Stimulated activated CD8-positive, alpha-beta memory T cell treated with anti-CD3 and anti-CD28 coated beads, Interleukin-4, amount 100 ng/mL, for 1 hour (primary cell): ENCODE results near the gene TAF4.

Experiments
- DNase-seq, 2 donors: peaks; one replicate each; pipeline ENCODE4 v3.0.0-alpha.2; 2020; ENCODE audit warnings: low read depth in 2 of 2, low spot score in 1 of 2

Gene TAF4

DNA sequence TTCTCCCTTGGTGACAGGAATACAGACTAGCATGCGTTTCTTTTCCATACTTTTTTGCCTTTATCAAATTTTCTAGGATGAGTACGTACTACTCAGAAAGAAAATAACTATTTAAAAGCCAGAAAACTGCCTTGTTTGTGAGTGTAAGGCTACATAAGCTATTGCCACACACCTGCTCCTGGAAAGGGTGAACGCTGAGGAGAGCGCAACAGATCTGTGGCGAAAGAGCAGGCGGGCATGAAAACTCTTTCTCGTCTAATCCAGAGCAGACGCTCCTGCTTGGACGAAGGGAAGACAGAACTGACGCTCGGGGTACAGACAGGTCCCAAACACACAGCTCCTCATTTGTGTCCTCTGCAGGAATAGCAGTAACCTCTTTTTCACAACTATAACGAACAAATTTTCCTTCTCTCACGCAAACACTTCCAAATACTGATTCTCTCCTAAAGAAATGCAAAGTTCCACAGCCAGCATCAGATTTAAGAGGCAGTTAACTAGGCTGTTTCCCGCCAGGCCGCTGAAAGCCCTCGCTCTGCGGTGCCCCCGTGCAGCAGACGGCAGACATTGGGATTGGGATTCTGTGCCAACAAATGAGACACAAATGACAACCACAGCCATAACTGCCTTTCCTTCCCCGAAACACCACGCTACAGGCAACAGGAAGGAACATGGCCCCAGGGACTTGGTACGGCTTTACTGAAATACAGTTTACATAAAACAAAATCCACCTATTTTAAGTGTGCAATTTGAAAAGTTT lies 20.0 kb downstream of the TAF4 start:
- DNase-seq = no peak

GRCh38 chr20:62045118-62045517 lies 20.6 kb downstream of the TAF4 start:
- no peak for DNase-seq

DNA sequence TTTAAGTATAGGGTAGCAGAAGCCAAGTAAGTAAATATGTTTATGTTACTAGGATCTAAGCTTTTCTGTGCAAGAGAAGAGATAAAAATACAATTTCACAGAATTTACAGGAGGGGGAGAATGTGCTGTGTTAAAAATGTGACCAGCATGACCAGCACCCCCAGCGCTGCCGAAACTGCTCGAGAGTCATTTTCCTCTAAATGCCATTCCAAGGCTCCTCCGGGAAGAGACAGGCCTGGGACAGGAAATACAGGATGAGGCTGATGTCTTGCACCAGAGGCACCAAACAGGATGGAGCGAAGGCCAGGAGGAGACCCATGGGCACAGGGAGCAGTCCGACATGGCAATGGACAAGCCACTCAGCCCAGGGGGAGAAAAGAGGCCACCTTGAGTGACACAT lies 21.1 kb downstream of the TAF4 start:
- no peak for DNase-seq

- DNase-seq = no peak
Observed at GRCh38 chr20:62043131-62043914, 22.4 kb downstream of the TAF4 start.

DNA sequence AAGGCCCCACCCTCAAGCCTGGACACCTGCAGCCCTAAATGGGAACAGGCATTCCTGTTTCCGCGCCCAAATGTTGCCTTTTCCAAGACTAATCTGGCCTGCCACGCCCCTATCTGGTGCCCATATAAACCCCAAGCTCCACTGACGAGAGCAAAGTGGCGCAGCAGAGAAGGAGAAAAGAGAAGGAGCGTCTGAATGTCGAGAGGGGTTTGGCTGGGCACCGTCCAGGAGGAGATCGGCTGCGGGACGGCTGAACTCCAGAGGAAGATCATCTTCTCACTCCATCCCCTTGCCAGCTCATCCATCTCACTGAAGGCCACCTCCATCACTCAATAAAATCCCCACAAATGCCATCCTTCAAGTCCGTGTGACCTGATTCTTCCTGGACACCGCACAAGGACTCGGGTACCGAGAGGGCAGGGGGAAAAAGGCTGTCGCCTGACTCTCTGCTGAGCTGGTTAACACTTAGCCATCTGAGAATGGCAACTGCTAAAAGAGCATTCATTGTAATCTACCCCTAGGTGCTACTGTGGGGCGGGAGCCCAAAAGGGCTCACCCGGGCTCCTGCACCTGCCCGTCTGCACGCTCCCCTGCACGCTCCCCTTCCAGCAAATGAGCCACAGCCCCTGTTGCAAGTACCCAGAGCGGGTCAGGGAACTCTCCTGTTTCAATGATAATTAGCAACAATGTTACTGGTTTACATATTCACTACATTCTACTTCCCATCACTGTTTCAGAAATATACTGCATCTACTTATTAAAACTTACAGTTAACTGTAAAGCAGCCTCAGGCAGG lies 23.5 kb downstream of the TAF4 start:
- no peak for DNase-seq

- DNase-seq = no peak
Observed at GRCh38 chr20:62040933-62041332, 24.7 kb downstream of the TAF4 start.

DNA sequence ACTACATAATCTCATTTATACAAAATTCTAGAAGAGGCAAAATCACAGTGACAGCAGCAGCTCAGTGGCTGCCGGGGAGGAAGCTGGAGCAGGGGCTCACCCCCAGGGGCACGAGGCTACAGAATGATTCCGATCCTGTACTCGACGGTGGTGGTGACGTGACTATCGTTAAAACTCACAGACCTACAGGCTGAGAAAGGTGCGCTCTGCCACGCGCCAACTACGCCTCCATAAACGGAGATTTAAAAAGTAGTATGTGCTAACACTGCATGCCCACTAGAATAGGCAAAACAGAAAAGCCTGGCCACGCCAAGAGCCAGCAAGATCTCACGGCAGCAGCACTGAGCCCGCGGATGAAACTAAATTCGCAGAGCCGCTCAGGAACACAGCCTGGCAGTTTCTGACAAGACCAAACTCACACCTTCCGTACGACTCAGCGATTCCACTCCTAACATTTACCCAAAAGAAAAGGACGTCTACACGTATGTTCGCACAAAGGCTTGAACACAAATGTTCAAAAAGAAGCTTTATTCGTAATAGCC lies 25.2 kb downstream of the TAF4 start:
- DNase-seq = no peak

DNA sequence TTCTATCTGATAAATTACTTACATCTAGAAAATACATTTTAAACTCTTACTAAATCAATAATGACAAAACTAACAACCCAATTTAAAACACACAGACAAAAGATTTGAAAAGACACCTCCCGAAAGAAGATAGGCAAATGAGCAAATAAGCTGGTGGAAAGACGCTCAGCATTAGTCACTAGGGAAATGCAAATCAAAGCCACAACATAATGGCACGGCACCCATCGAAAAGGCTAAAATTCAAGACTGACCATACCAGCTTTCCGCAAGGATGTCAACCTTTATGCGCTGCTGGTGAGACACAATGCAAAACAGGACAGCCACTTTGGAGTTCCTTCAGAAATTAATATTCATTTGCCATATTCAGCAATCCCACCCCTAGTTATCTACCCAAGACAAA lies 25.9 kb downstream of the TAF4 start:
- no peak for DNase-seq

DNA sequence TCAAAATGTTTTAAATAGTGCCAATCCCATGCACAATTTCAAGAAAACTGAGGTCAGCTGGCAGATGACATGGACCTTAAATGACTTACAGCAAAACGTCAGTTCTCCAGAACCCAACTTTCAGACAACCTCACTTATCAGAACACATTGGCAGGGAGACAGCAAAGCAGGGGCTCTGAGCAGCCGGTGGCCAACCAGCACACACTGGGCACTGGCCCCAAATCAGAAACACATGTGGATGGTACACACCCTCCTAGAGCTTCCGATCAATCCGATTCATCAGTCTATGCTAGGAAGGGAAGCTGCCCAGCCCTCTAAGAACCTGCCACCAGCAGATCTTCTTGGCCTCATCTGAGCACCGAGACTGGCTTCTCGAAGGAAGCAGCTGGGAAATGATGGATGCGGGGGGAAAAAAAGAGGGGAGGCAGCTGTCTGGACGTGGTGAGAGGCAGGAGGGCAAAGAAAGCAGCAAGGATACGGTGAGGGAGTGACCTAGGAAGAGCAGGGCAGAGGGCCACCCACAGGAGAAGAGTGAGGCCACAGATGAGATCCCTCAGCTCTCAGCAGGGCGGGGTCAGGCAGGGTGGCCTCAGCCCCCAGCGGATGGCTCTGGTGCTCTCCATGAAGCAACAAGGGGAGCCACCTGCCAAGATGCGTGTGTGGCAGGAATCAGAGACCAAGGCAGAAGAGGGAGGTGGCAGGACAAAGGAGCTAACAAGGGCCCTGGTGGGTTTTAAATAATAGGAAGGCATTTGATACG lies 32.9 kb downstream of the TAF4 start:
- no peak for DNase-seq

- DNase-seq = no peak
Observed at GRCh38 chr20:62031462-62032092, 34.1 kb downstream of the TAF4 start.

- no peak for DNase-seq
Observed at GRCh38 chr20:62030834-62031434, 34.7 kb downstream of the TAF4 start.

DNA sequence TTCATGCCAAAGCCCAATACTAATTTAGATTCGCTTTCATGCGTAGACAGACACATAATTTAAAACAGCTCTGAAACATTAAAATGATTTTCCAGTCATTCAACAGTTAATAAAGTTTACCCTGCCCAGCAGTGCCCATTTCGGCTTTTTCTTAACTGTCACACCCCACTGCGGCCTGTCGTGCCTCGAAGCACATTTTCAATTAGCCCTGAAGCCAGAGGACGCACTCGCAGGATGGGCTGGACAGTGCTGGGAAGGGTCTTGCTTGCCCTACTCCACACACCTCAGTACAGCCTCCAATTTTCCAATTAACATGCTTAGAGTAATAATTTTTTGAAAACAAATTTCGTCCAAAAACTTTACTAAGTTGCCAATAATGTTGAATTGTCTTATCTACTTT lies 35.3 kb downstream of the TAF4 start:
- DNase-seq = no peak

- DNase-seq = no peak
Observed at GRCh38 chr20:62029949-62030348, 35.7 kb downstream of the TAF4 start.

DNA sequence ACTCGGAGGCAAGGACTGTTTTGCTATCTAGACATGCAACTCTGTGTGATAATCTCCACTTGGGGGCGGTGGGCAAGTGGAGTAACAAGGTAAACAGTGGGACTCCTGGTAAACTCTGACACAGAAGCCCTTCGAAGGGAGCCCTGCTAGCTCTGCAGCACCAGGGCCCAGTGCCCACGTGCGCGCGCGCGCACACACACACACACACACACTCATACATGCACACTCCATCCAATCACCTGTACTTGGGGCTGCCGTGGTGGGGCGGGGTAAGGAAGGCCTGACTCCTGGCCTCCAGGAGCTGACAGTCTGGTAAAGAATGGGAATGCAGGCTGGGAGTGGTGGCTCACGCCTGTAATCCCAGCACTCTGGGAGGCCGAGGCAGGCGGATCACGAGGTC lies 36.4 kb downstream of the TAF4 start:
- DNase-seq = no peak

- no peak for DNase-seq
Observed at GRCh38 chr20:62028384-62028783, 37.3 kb downstream of the TAF4 start.

GRCh38 chr20:62027698-62028321 lies 37.9 kb downstream of the TAF4 start:
- no peak for DNase-seq

DNA sequence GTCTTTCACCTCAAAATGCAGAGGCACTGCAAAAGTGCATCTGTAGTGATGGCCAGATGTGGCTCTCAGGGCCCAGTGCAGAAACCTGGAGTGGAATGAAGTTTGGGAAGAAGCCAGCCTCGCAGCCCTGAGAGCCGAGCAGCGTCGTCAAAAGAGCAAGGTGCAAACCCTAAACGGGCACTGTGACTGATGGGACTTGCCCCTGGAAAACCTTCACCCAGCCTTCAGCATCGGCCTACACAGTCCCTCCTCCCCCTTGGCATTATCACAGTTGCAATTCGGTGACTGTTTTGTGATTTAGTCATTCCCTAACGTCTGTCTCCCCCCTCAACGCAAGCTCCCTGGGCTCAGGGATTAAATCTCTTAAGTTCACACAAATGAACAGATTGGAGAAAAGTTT lies 38.6 kb downstream of the TAF4 start:
- no peak for DNase-seq

- no peak for DNase-seq
Observed at GRCh38 chr20:62026564-62026856, 39.2 kb downstream of the TAF4 start.

GRCh38 chr20:62025832-62026563 lies 39.7 kb downstream of the TAF4 start:
- no peak for DNase-seq
